Neuronal stem cell (in vitro differentiated cells): ENCODE results near the gene APCDD1.

Source experiments
- DNase-seq: peaks from one replicate; pipeline ENCODE4 v3.0.0-alpha.2; 2013; ENCODE audit warnings: low spot score
- H2AFZ ChIP-seq: one replicate; pipeline ENCODE4 v1.6.1; 2013; ENCODE audit warnings: mild to moderate bottlenecking, low read length, inconsistent platforms
- H2AK5ac ChIP-seq: 2 replicates; pipeline ENCODE4 v1.6.1; 2013; ENCODE audit warnings: low read depth, mild to moderate bottlenecking, inconsistent platforms, low read length, moderate library complexity, mixed read lengths
- H2BK120ac ChIP-seq: 2 replicates; pipeline ENCODE4 v1.6.1; 2013; ENCODE audit warnings: low read depth, mild to moderate bottlenecking, inconsistent platforms, low read length, moderate library complexity, mixed read lengths
- H2BK12ac ChIP-seq: one replicate; pipeline ENCODE4 v1.6.1; 2013; ENCODE audit warnings: low read length, inconsistent platforms
- H2BK15ac ChIP-seq: 2 replicates; pipeline ENCODE4 v1.6.1; 2013; ENCODE audit warnings: mild to moderate bottlenecking, low read length, inconsistent platforms, mixed read lengths
- H2BK5ac ChIP-seq: one replicate; pipeline ENCODE4 v1.6.1; 2013; ENCODE audit warnings: inconsistent platforms, mild to moderate bottlenecking, low read length, moderate library complexity
- H3K14ac ChIP-seq: one replicate; pipeline ENCODE4 v1.6.1; 2013; ENCODE audit warnings: low read length, inconsistent platforms
- H3K18ac ChIP-seq: 2 replicates; pipeline ENCODE4 v1.6.1; 2013; ENCODE audit warnings: low read length, inconsistent platforms
- H3K23ac ChIP-seq: 2 replicates; pipeline ENCODE4 v1.6.1; 2013; ENCODE audit warnings: low read depth, mild to moderate bottlenecking, mixed read lengths, low read length, inconsistent platforms; ENCODE audit not compliant: poor library complexity
- H3K27ac ChIP-seq: replicated peaks from 3 replicates; pipeline ENCODE4 v1.5.1; 2013; ENCODE audit warnings: low read length, inconsistent platforms
- H3K27me3 ChIP-seq, 3 experiments: 2 replicates each; pipeline ENCODE4 v1.6.1; 2013; ENCODE audit warnings: low read length in 3 of 3, mild to moderate bottlenecking in 2 of 3, inconsistent platforms in 1 of 3, low read depth in 1 of 3, mixed read lengths in 1 of 3, moderate library complexity in 1 of 3; ENCODE audit not compliant: control insufficient read depth in 3 of 3, insufficient read depth in 3 of 3
- H3K36me3 ChIP-seq, 2 donors: replicated peaks in 1 of 2; 2 replicates each; pipeline ENCODE4 v1.6.1; 2013; ENCODE audit warnings: low read length in 2 of 2; ENCODE audit not compliant: control insufficient read depth in 2 of 2, insufficient read depth in 2 of 2
- H3K4ac ChIP-seq: 2 replicates; pipeline ENCODE4 v1.6.1; 2013; ENCODE audit warnings: inconsistent platforms, mild to moderate bottlenecking, low read length, moderate library complexity
- H3K4me1 ChIP-seq, 2 donors: 1 replicate in 1 of 2; 2 replicates in 1 of 2; pipeline ENCODE4 v1.6.1; 2013; ENCODE audit warnings: low read length in 2 of 2, low read depth in 1 of 2; ENCODE audit not compliant: control insufficient read depth in 2 of 2, insufficient read depth in 1 of 2
- H3K4me2 ChIP-seq: one replicate; pipeline ENCODE4 v1.6.1; 2013; ENCODE audit warnings: mild to moderate bottlenecking, low read length, inconsistent platforms; ENCODE audit not compliant: insufficient read depth, poor library complexity, severe bottlenecking
- H3K4me3 ChIP-seq, 2 donors: 2 replicates each; pipeline ENCODE4 v1.5.1; 2013; ENCODE audit warnings: low read length in 2 of 2, mild to moderate bottlenecking in 2 of 2, inconsistent platforms in 1 of 2, moderate library complexity in 1 of 2
- H3K79me1 ChIP-seq: one replicate; pipeline ENCODE4 v1.6.1; 2013; ENCODE audit warnings: low read depth, mild to moderate bottlenecking, inconsistent platforms, low read length, moderate library complexity
- H3K9ac ChIP-seq: one replicate; pipeline ENCODE4 v1.6.1; 2013; ENCODE audit warnings: mild to moderate bottlenecking, low read depth, low read length, inconsistent platforms; ENCODE audit not compliant: poor library complexity
- H3K9me3 ChIP-seq, 2 donors: replicated peaks in 1 of 2; 2 replicates each; pipeline versions ENCODE3 to v1.6.1; 2013; ENCODE audit warnings: low read length in 2 of 2, mild to moderate bottlenecking in 2 of 2, inconsistent platforms in 1 of 2, low read depth in 1 of 2, mixed read lengths in 1 of 2, moderate library complexity in 1 of 2; ENCODE audit not compliant: control insufficient read depth in 2 of 2, insufficient read depth in 1 of 2
- H4K8ac ChIP-seq: one replicate; pipeline ENCODE4 v1.6.1; 2013; ENCODE audit warnings: low read depth, mild to moderate bottlenecking, inconsistent platforms, low read length, moderate library complexity
- H4K91ac ChIP-seq: one replicate; pipeline ENCODE4 v1.6.1; 2013; ENCODE audit warnings: low read length, low read depth, mild to moderate bottlenecking, inconsistent platforms; ENCODE audit not compliant: poor library complexity
- WGBS, 2 donors: extraction: QIAGEN DNeasy Blood & Tissue Kit; methylation state at CpG; one replicate each; pipeline ENCODE4 v1.1.7; 2013; ENCODE audit warnings: missing lambda C conversion rate in 2 of 2, mixed read lengths in 1 of 2; ENCODE audit not compliant: insufficient read length in 2 of 2, insufficient replicate concordance in 1 of 2; ENCODE audit errors: extremely low coverage in 2 of 2; 5-methylcytosine and 5-hydroxymethylcytosine counted together

The APCDD1 gene

GRCh38 chr18:10495936-10496335, 41.5 kb downstream of the APCDD1 start:
- Histone ChIP-seq H3K9me3 (peaks cover 0 to 2% of the 10 kb centered on the region in 2 donors), H2BK120ac (no peak overlapping the region), H2BK5ac (no peak overlapping the region), H3K4me1 (no peaks in the 10 kb centered on the region), H3K14ac (no peak overlapping the region), H3K4ac (no peak overlapping the region), H3K4me3 (no peak overlapping the region), H2BK12ac (no peak overlapping the region), H3K79me1 (no peaks in the 10 kb centered on the region), H3K27ac (no peak overlapping the region), H2BK15ac (no peak overlapping the region), H4K8ac (no peak overlapping the region), H2AK5ac (no peak overlapping the region), H2AFZ (no peak overlapping the region), H3K36me3 (no peaks in the 10 kb centered on the region), H3K9ac (no peak overlapping the region), H3K4me2 (no peak overlapping the region), H3K23ac (no peak overlapping the region), H3K18ac (no peak overlapping the region), H3K27me3 (no peaks in the 10 kb centered on the region), H4K91ac (no peak overlapping the region)
- WGBS, 2 donors = no CpG with 5 or more reads among the region's 2 CpGs
- no peak for DNase-seq

- Histone ChIP-seq H3K27me3 (no peaks in the 10 kb centered on the region), H4K91ac (no peak overlapping the region), H3K4me1 (no peaks in the 10 kb centered on the region), H3K9ac (no peak overlapping the region), H3K23ac (no peak overlapping the region), H3K18ac (no peak overlapping the region), H2BK120ac (no peak overlapping the region), H3K36me3 (no peaks in the 10 kb centered on the region), H3K4me3 (no peak overlapping the region), H3K14ac (no peak overlapping the region), H3K9me3 (peaks cover 0 to 2% of the 10 kb centered on the region in 2 donors), H2AK5ac (no peak overlapping the region), H4K8ac (no peak overlapping the region), H3K4ac (no peak overlapping the region), H3K79me1 (no peaks in the 10 kb centered on the region), H2BK15ac (no peak overlapping the region), H3K27ac (no peak overlapping the region), H2BK5ac (no peak overlapping the region), H2BK12ac (no peak overlapping the region), H2AFZ (no peak overlapping the region), H3K4me2 (no peak overlapping the region)
- DNase-seq = no peak
Measured at GRCh38 chr18:10497206-10497749, 42.8 kb downstream of the APCDD1 start.

GRCh38 chr18:10499230-10499629, 44.8 kb downstream of the APCDD1 start:
- no peak overlapping the region for H3K9ac ChIP-seq
- no peaks in the 10 kb centered on the region for H3K36me3 ChIP-seq
- H3K14ac ChIP-seq = no peak overlapping the region
- no peak overlapping the region for H3K27ac ChIP-seq
- H2AK5ac ChIP-seq = no peak overlapping the region
- H2BK15ac ChIP-seq = no peak overlapping the region
- no peak overlapping the region for H2AFZ ChIP-seq
- no peak overlapping the region for H4K91ac ChIP-seq
- H2BK12ac ChIP-seq = no peak overlapping the region
- no peak overlapping the region for H3K18ac ChIP-seq
- H2BK5ac ChIP-seq = no peak overlapping the region
- no peaks in the 10 kb centered on the region for H3K4me1 ChIP-seq
- H4K8ac ChIP-seq = no peak overlapping the region
- DNase-seq = no peak
- peaks cover 0 to 2% of the 10 kb centered on the region in 2 donors for H3K9me3 ChIP-seq
- no peak overlapping the region for H3K23ac ChIP-seq
- no peaks in the 10 kb centered on the region for H3K27me3 ChIP-seq
- no peak overlapping the region for H3K4me3 ChIP-seq
- no peak overlapping the region for H3K4ac ChIP-seq
- no peak overlapping the region for H3K4me2 ChIP-seq
- H3K79me1 ChIP-seq = no peaks in the 10 kb centered on the region
- no peak overlapping the region for H2BK120ac ChIP-seq
- WGBS, 2 donors = no CpG with 5 or more reads among the region's 6 CpGs

GRCh38 chr18:10500038-10500437, 45.6 kb downstream of the APCDD1 start:
- no peak overlapping the region for H2BK5ac ChIP-seq
- no peak overlapping the region for H2BK15ac ChIP-seq
- no peak overlapping the region for H3K4me3 ChIP-seq
- no peak overlapping the region for H3K14ac ChIP-seq
- no peak overlapping the region for H3K27ac ChIP-seq
- WGBS, 2 donors = no CpG with 5 or more reads among the region's 2 CpGs
- H4K8ac ChIP-seq = no peak overlapping the region
- no peak overlapping the region for H3K4me2 ChIP-seq
- H2BK120ac ChIP-seq = no peak overlapping the region
- DNase-seq = no peak
- no peaks in the 10 kb centered on the region for H3K27me3 ChIP-seq
- no peaks in the 10 kb centered on the region for H3K4me1 ChIP-seq
- no peak overlapping the region for H3K23ac ChIP-seq
- H3K4ac ChIP-seq = no peak overlapping the region
- no peak overlapping the region for H3K9ac ChIP-seq
- no peak overlapping the region for H3K18ac ChIP-seq
- no peaks in the 10 kb centered on the region for H3K79me1 ChIP-seq
- H3K36me3 ChIP-seq = no peaks in the 10 kb centered on the region
- no peak overlapping the region for H2AK5ac ChIP-seq
- no peak overlapping the region for H2BK12ac ChIP-seq
- no peak overlapping the region for H2AFZ ChIP-seq
- H4K91ac ChIP-seq = no peak overlapping the region
- H3K9me3 ChIP-seq = peaks cover 0 to 5% of the 10 kb centered on the region in 2 donors
